Endothelial cell of umbilical vein (primary cell): ENCODE data around the gene IKZF5. TPM values are rescaled to one million over a fixed set of nuclear protein-coding genes. Genes with fewer than 3 reads are reported as not detected.

Source experiments
- BruUV-seq: library from RNA; stranded (reverse); fragments of 400-500 nt; replicated peaks from 2 replicates; lab custom pipeline; 2021; lab: Mats Ljungman, UMichigan
- CTCF ChIA-PET: fragments of 300-600, 350-600 bp; sonication (Branson Sonifier 250); formaldehyde crosslinking; loops from one replicate; lab custom pipeline; 2021; ENCODE audit warnings: antibody characterized with exemption, inconsistent platforms; lab: Charles Lee
- POLR2A ChIA-PET: fragments of 300-600, 350-600 bp; sonication (Branson Sonifier 250); formaldehyde crosslinking; loops from one replicate; lab custom pipeline; 2021; ENCODE audit warnings: antibody characterized with exemption, inconsistent platforms; lab: Charles Lee
- DNase-seq: peaks from one replicate; pipeline ENCODE4 v3.0.0-alpha.2; 2011; ENCODE audit warnings: low read depth, low spot score
- FAIRE-seq: peaks from 2 replicates; lab custom pipeline; 2011; peaks lifted over from hg19 to GRCh38; lab: Jason Lieb, UNC
- H2AFZ ChIP-seq: 2 replicates; pipeline ENCODE4 v1.6.0; 2012; ENCODE audit warnings: low read depth, low read length, control low read depth, inconsistent platforms
- H3K27ac ChIP-seq: 2 replicates; pipeline ENCODE4 v1.5.1; 2011; ENCODE audit warnings: low read depth, mild to moderate bottlenecking, control low read depth, low read length, moderate library complexity; ENCODE audit not compliant: insufficient read depth
- H3K27me3 ChIP-seq, 2 experiments: 2 replicates each; pipeline versions ENCODE4 v1.6.0 to v1.6.1; 2011; ENCODE audit warnings: low read length in 2 of 2, mixed read lengths in 1 of 2; ENCODE audit not compliant: control insufficient read depth in 2 of 2, insufficient read depth in 2 of 2
- H3K36me3 ChIP-seq, 2 experiments: 2 replicates in 1 of 2; 3 replicates in 1 of 2; pipeline ENCODE4 v1.5.1; 2011; ENCODE audit warnings: low read length in 2 of 2, mild to moderate bottlenecking in 1 of 2, moderate library complexity in 1 of 2; ENCODE audit not compliant: control insufficient read depth in 2 of 2, insufficient read depth in 2 of 2; ENCODE audit errors: extremely low read depth in 1 of 2
- H3K4me1 ChIP-seq: 3 replicates; pipeline ENCODE4 v1.5.1; 2011; ENCODE audit warnings: mild to moderate bottlenecking, low read length; ENCODE audit not compliant: control insufficient read depth, insufficient read depth; ENCODE audit errors: extremely low read depth
- H3K4me2 ChIP-seq: 2 replicates; pipeline ENCODE4 v1.6.1; 2011; ENCODE audit warnings: low read length, control low read depth, mixed read lengths; ENCODE audit not compliant: insufficient read depth
- H3K4me3 ChIP-seq, 3 experiments: fragments of 200-600 bp in 1 of 3; sonication (generic), shearing (Covaris generic) in 1 of 3; replicated peaks in 1 of 3; 2 replicates each; pipeline ENCODE4 v1.5.1; 2011 to 2016; ENCODE audit warnings: control low read depth in 3 of 3, low read length in 3 of 3, mild to moderate bottlenecking in 2 of 3, inconsistent platforms in 1 of 3, low read depth in 1 of 3, moderate library complexity in 1 of 3; ENCODE audit not compliant: insufficient read depth in 1 of 3
- H3K79me2 ChIP-seq: 2 replicates; pipeline ENCODE4 v1.6.0; 2012; ENCODE audit warnings: low read length, inconsistent platforms; ENCODE audit not compliant: control insufficient read depth, insufficient read depth
- H3K9ac ChIP-seq: replicated peaks from 2 replicates; pipeline ENCODE3; 2011; ENCODE audit warnings: low read length, control low read depth; ENCODE audit not compliant: insufficient read depth; ENCODE audit errors: extremely low read depth
- H3K9me1 ChIP-seq: replicated peaks from 3 replicates; pipeline ENCODE4 v1.6.0; 2011; ENCODE audit warnings: mild to moderate bottlenecking, low read length; ENCODE audit not compliant: control insufficient read depth, insufficient read depth; ENCODE audit errors: extremely low read depth
- H3K9me3 ChIP-seq: replicated peaks from 2 replicates; pipeline ENCODE4 v1.5.1; 2012; ENCODE audit warnings: low read length, inconsistent platforms; ENCODE audit not compliant: control insufficient read depth, insufficient read depth
- H4K20me1 ChIP-seq: replicated peaks from 2 replicates; pipeline ENCODE3; 2011; ENCODE audit warnings: mild to moderate bottlenecking, low read length; ENCODE audit not compliant: control insufficient read depth, insufficient read depth; ENCODE audit errors: extremely low read depth
- EZH2 ChIP-seq: IDR thresholded peaks from 2 replicates; pipeline ENCODE4 v1.6.1; 2012; ENCODE audit warnings: borderline replicate concordance, low read depth, mild to moderate bottlenecking, moderate library complexity, low read length, inconsistent platforms; ENCODE audit not compliant: severe bottlenecking
- FOS ChIP-seq: IDR thresholded peaks from 2 replicates; pipeline ENCODE4 v1.6.1; 2011; ENCODE audit warnings: mild to moderate bottlenecking, low read length, moderate library complexity, borderline replicate concordance; ENCODE audit not compliant: insufficient read depth
- GATA2 ChIP-seq: IDR thresholded peaks from 2 replicates; pipeline ENCODE4 v1.7.0; 2011; ENCODE audit warnings: low read depth, mild to moderate bottlenecking, moderate library complexity, mixed read lengths, low read length; ENCODE audit not compliant: insufficient read length, insufficient read depth
- JUN ChIP-seq: IDR thresholded peaks from 2 replicates; pipeline ENCODE4 v1.6.1; 2011; ENCODE audit warnings: borderline replicate concordance, low read depth; ENCODE audit not compliant: insufficient read length, insufficient read depth
- MYC ChIP-seq: IDR thresholded peaks from one replicate; pipeline ENCODE4 v1.6.1; 2011; ENCODE audit warnings: mild to moderate bottlenecking, low read depth, low read length
- POLR2A ChIP-seq: IDR thresholded peaks from 2 replicates; pipeline ENCODE4 v1.6.1; 2012; ENCODE audit warnings: low read depth, mild to moderate bottlenecking, control low read depth, low read length
- POLR2AphosphoS5 ChIP-seq: IDR thresholded peaks from 2 replicates; pipeline ENCODE4 v1.6.1; 2012; ENCODE audit warnings: low read depth, mild to moderate bottlenecking, control low read depth, low read length, moderate library complexity; ENCODE audit not compliant: insufficient read depth
- dilution Hi-C: fragments of 300-500 bp; cut with MboI; formaldehyde crosslinking; loops from one replicate; pipeline ENCODE4 v1.15.0; 2019; ENCODE audit warnings: low sequenced_read_pairs; ENCODE audit not compliant: extremely low pct_ligation_motif_present
- intact Hi-C: fragments of 100-400 bp; cut with micrococcal nuclease; formaldehyde crosslinking; loops from one replicate; pipeline ENCODE4 v1.10.0; 2022
- polyA plus RNA-seq, 4 experiments: library from polyadenylated mRNA; depleted of rRNA in 3 of 4; stranded (reverse) in 3 of 4; unstranded in 1 of 4; fragments of >200 nt; gene quantifications; 2 replicates each; pipeline versions ENCODE4 v1.2.1 to v1.2.3, GENCODE V29; 2011 to 2012; ENCODE audit warnings: missing spikeins in 1 of 4
- total RNA-seq: library from RNA; stranded (reverse); gene quantifications from 2 replicates; pipeline ENCODE4 v1.2.3, GENCODE V29; 2021
- TF ChIP-seq, protein P1 (sequence below): IDR thresholded peaks from 2 replicates; pipeline ENCODE4 v1.6.1; 2011; ENCODE audit not compliant: insufficient read depth, insufficient read length
- TF ChIP-seq, protein P2 (sequence below), 2 donors: IDR thresholded peaks; 1 replicate in 1 of 2; 2 replicates in 1 of 2; pipeline ENCODE4 v1.5.1; 2011; ENCODE audit warnings: low read length in 2 of 2, mild to moderate bottlenecking in 2 of 2, moderate library complexity in 2 of 2, control low read depth in 1 of 2, inconsistent platforms in 1 of 2, low read depth in 1 of 2; ENCODE audit not compliant: insufficient read depth in 1 of 2; ENCODE audit errors: extremely low read depth in 1 of 2

Gene IKZF5
- total and polyA plus RNA-seq, 2 donors (not counting 3 experiments of a cell fraction or from before 2014, with no cell fraction given), result 7.1 to 10.3 TPM

DNA sequence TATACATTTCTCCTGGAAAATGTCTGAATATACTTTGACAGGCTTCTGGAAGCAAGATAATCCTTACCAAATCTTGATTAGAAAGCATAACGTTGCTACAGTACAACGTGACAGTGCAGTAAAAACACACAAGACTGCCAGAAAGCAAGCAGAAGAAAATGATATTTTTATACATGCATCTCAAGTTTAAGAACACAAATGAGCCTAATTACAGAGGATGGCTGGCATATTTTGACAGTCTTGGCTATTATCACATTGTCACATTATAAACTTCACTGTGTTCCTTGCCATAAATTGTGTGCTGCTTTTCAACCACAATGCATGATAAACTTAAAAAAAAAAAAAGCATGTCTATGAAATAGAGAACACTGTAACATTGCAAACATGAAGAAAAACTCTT lies 4.3 kb downstream of the IKZF5 start:
- H3K4me1 ChIP-seq, result peaks cover 18% of the 10 kb centered on the region
- BruUV-seq, result no TSS peak
- no peak overlapping the region for H3K27ac ChIP-seq
- H3K27me3 ChIP-seq, result no peaks in the 10 kb centered on the region
- DNase-seq (no peak), FAIRE-seq (no peak)
- peaks cover 0 to 2% of the 10 kb centered on the region in 2 experiments for H3K36me3 ChIP-seq
- H3K4me3 ChIP-seq, result no peak overlapping the region
- H4K20me1 ChIP-seq, result peaks cover 2% of the 10 kb centered on the region
- no peak overlapping the region for H3K4me2 ChIP-seq
- dilution Hi-C loops, result no loop called here
- intact Hi-C loops, result loop anchor here (10.0 kb wide), 1 partner anchor 1601 kb away; no protein-coding TSS in a partner anchor
- no peak overlapping the region for H2AFZ ChIP-seq
- no peaks in the 10 kb centered on the region for H3K9me3 ChIP-seq
- no peaks in the 10 kb centered on the region for H3K9me1 ChIP-seq
- TF ChIP-seq, protein P1, sequence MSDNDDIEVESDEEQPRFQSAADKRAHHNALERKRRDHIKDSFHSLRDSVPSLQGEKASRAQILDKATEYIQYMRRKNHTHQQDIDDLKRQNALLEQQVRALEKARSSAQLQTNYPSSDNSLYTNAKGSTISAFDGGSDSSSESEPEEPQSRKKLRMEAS, result no peak
- no peak for TF ChIP-seq POLR2A
- TF ChIP-seq MYC, result no peak
- TF ChIP-seq POLR2AphosphoS5, result no peak
- TF ChIP-seq JUN, result no peak
- TF ChIP-seq GATA2, result no peak
- no peak for TF ChIP-seq EZH2
- TF ChIP-seq FOS, result no peak
- TF ChIP-seq, protein P2, sequence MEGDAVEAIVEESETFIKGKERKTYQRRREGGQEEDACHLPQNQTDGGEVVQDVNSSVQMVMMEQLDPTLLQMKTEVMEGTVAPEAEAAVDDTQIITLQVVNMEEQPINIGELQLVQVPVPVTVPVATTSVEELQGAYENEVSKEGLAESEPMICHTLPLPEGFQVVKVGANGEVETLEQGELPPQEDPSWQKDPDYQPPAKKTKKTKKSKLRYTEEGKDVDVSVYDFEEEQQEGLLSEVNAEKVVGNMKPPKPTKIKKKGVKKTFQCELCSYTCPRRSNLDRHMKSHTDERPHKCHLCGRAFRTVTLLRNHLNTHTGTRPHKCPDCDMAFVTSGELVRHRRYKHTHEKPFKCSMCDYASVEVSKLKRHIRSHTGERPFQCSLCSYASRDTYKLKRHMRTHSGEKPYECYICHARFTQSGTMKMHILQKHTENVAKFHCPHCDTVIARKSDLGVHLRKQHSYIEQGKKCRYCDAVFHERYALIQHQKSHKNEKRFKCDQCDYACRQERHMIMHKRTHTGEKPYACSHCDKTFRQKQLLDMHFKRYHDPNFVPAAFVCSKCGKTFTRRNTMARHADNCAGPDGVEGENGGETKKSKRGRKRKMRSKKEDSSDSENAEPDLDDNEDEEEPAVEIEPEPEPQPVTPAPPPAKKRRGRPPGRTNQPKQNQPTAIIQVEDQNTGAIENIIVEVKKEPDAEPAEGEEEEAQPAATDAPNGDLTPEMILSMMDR (IDR thresholded peaks at IDR 0.05; ENCODE audit: extremely low read depth in 1 of 2, insufficient read depth in 1 of 2, low read depth in 1 of 2, low read length in 2 of 2), result no peak
- H3K79me2 ChIP-seq, result peaks cover 75% of the 10 kb centered on the region
- CTCF ChIA-PET, result interaction anchor here (1.2 kb wide), 1 partner anchor 18 kb away, joined by 4 read pairs; no protein-coding TSS in a partner anchor
- POLR2A ChIA-PET, result no interaction called here
- H3K9ac ChIP-seq, result no peak overlapping the region
